VCaP (cell line): Measurements from ENCODE around the gene ZEB2.

ENCODE experiments used
- H3K27ac ChIP-seq: fragments of 450-650 bp; 2 replicates; pipeline ENCODE4 v1.5.1; 2017
- CTCF ChIP-seq: fragments of 450-650 bp; conservative IDR thresholded peaks from 2 replicates; pipeline ENCODE4 v1.5.1; 2017; ENCODE audit warnings: mild to moderate bottlenecking, moderate library complexity

Gene ZEB2

GRCh38 chr2:144454466-144455287, 65.2 kb downstream of the ZEB2 start:
- TF ChIP-seq CTCF: no peak
- H3K27ac ChIP-seq: no peak overlapping the region

DNA sequence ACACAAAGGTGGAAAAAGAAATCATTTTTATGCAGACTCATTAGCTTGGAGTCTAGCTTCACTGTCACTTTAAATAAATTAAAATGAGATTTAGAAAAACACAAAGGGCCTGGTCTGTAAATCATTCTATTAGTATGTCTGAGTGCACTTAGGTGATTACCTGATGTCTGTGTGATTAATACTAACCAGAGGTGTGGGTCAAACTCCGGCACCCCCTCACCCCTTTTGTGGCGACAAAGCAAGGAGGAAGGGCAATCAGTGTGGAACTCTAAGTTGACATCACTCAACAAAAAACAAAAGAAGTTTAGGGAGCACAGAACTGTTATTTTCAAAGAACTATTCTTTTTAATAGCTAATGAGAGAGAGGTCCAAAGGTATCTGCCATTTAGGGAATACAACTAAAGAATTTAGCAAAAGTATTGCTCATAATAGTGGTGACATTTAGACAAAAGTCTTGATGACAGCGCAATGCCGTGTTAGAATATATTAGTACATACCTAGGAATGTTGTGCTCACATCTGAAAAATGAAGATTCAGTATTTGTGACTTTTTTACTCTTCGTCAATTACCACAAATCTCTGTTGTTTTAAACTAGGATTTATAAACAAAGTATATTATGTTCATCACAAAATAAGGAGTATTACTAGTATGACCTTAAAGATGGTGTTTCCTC, 66.3 kb downstream of the ZEB2 start:
- no peak for TF ChIP-seq CTCF
- H3K27ac ChIP-seq: no peak overlapping the region

- TF ChIP-seq CTCF: no peak
- no peak overlapping the region for H3K27ac ChIP-seq
Measured at GRCh38 chr2:144452989-144453336, 67.0 kb downstream of the ZEB2 start.

DNA sequence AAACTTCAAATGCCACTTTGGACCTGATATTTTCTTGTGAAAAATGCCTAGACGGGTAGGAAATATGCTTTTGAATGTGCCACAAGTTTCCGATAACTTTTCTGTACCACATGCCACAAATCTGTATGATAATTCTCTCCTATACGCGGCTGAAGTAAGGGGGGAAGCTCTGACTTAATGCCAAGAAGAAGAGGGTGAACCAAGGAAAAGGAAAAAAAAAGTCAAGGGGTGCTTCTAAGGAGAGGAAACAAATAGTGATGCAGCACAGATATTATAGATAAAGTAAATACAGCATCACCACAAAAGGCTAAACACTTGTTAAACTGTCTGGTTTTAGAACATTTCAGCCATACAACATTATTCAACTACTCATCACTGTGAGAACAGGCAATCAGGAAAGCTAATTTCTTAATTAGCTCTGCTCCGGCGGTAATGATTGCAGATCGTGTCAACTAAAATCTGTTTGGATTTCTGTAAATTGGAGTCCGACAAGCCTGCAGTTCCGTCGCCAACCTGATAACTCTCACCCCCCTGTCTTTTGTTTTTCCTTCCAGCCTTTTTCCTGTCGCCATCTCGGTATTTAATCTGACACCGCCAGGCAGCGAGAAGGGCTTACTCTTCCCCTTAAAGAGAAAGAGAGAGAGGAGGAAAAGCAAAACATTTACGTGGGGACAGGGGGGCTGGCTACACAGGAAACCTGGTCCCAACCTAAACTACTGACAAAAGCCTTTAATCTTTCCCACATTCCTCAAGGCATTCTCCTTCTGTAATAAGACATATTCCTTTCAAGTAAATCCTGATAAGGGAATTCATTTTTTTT, 67.5 kb downstream of the ZEB2 start:
- peak; percentile 59 for TF ChIP-seq CTCF
- H3K27ac ChIP-seq: no peak overlapping the region

- TF ChIP-seq CTCF: no peak
- no peak overlapping the region for H3K27ac ChIP-seq
Measured at GRCh38 chr2:144451443-144451842, 68.5 kb downstream of the ZEB2 start.

DNA sequence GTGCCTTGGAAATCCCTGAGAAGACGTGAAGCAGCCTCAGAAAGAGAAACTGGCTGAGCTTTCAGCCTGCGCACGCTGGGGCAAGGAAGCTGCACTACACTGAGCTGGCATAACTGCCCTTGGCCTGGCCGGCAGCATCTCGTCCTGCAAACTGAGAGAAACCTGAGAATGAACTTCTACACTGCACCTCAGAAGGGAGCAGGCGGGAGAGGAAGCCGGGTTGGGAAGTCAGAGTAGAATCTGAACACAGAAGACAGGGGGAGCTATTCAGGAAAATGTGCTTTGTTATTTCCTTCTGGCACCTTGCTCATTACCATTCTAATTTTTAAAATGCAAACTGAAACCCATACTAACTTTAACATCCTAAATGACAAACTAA, 70.9 kb downstream of the ZEB2 start:
- no peak overlapping the region for H3K27ac ChIP-seq
- no peak for TF ChIP-seq CTCF

- no peak overlapping the region for H3K27ac ChIP-seq
- TF ChIP-seq CTCF: no peak
Measured at GRCh38 chr2:144448389-144449027, 71.4 kb downstream of the ZEB2 start.
